Left colon (tissue), 2 donors: ENCODE data around the gene NR3C2. TPM values are rescaled to one million over a fixed set of nuclear protein-coding genes. Genes with fewer than 3 reads are reported as not detected.
A peak's percentile ranks its signal among the peaks of the same experiment; 100 is the strongest.

Source experiments
- ATAC-seq: fragments of 200-7000 bp; cut with Tn5 transposase; one replicate; pipeline ENCODE4 v1.9.1; 2020; ENCODE audit warnings: mild to moderate bottlenecking, moderate library complexity
- DNase-seq, 2 donors: peaks; one replicate each; pipeline ENCODE4 v3.0.0-alpha.2; 2020
- intact Hi-C, 2 donors: fragments of 100-400 bp; cut with DNase I in 1 of 2; cut with micrococcal nuclease in 1 of 2; formaldehyde crosslinking; loops; one replicate each; pipeline versions ENCODE4 v1.11.2 to v1.14.0; 2022; cut with DNase I, micrococcal nuclease
- total RNA-seq, 2 donors: library from RNA; stranded (reverse); fragmentation: NEBNext Ultra II Directional; extraction: Animal tissue kit (Norgen Biotek cat#: 25700); gene quantifications; one replicate each; pipeline ENCODE4 v1.2.1, GENCODE V29; 2021
- donor health status: DM: no; HTN: no; CAD: no.
- donor health status: DM: yes; HTN: yes; CAD: no.

The NR3C2 gene
- total RNA-seq, 2 donors from 2014 or later: 113 to 131 TPM

DNA sequence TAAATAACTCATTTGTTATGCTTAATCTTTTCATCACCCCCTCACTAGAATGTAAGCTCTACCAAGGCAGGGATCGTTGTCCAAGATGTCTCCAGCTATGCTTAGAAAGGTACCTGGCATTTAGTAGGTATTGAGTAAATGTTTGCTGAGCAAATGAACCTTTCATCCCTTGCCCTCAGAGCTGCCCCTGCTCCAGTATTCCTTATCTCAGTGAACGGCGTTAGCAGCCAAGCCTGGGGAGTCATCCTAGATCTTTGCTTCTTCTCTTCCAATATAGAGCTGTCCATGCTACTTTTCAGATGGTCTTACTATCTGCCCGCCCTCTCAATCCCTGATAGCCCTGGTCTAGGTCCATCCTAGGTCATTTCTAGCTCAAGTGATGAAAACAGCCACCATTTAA, 188.4 kb downstream of the NR3C2 start:
- no peak for DNase-seq
- peak; percentile 50 for ATAC-seq
- intact Hi-C loops: no loop called here

GRCh38 chr4:148248824-148249223, 193.4 kb downstream of the NR3C2 start:
- ATAC-seq (peak; percentile 73), DNase-seq (no peak)
- intact Hi-C loops: no loop called here

GRCh38 chr4:148245015-148245414, 197.2 kb downstream of the NR3C2 start:
- ATAC-seq (peak; percentile 33), DNase-seq (no peak)
- intact Hi-C loops: no loop called here

DNA sequence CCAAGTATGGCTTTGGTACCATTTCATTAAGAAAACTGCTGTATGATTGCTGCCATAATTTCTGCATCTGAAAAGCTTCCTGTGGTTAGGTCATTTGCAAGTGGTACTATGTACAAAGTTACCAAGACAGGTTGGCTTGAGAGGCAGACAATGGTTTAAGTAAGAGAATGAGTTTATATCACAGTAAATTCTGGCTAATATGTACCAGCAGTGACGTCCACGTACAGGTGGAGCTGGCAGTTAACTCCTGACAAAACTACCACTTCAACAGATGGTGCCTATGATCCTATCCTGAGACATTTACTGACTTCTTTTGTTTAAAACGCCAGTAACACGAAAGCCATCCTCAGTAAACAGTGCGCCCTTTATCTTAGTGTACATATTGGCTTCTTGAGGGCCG, 198.4 kb downstream of the NR3C2 start:
- DNase-seq (no peak), ATAC-seq (peak; percentile 68)
- intact Hi-C loops: no loop called here

GRCh38 chr4:148240241-148240640, 202.0 kb downstream of the NR3C2 start:
- intact Hi-C loops: no loop called here
- DNase-seq (no peak), ATAC-seq (no peak)

GRCh38 chr4:148239494-148239985, 202.7 kb downstream of the NR3C2 start:
- intact Hi-C loops: no loop called here
- no peak for DNase-seq

DNA sequence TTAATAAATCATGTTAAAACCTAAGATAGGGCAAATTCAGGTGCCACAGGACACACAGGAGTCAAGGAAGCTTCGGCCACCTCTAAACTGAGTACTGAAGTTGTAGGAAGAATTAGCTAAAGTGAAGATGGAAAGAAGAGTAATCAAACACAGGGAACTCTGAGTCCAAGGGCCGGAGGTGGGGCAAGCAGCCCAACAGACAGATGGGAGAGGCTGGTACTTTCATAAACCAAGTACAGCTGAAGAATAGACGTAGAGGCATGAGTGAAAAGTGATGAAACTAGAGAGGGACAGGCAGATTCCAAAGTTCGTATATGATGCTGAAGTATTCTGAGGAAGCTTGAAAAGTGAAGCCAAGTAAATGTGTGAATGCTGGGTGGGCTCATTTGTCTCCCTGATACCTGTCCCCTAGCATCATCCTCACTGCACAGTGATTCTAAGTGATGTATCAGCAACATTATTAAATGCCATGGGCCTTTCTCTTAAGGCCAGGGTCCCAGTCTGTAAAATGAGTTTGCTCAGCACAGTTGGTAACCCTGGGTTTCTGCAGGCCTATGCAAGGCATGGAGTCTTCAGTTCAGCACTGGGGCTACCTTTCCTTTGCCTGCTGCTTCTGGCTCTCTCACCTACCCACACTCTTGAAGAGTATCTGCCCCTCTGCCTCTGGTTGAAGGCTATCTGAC, 203.3 kb downstream of the NR3C2 start:
- ATAC-seq: peak; percentile 93

More at GRCh38 chr4:148239494-148239985, 202.7 kb downstream of the NR3C2 start:
- no peak for ATAC-seq

DNA sequence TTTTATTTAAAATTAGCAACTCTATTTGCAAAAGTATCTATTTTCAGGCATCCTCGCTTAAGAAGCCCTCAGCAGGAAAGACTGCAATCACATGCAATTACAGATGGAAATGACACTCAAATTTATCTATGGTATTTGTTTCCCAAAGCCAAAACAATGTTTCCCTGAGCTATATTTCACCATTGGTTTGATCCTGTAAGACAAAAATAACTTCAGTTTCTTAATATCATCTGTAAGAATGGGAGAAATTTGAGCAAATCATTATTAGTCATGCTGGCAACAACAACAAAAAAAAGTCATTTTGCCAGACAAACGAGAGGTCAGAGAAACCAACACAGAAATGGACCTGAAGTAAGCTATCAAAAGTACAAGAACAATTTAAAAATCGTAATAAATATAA, 204.1 kb downstream of the NR3C2 start:
- intact Hi-C loops: no loop called here
- DNase-seq: no peak
- no peak for ATAC-seq

More for the DNA sequence above, 203.3 kb downstream of the NR3C2 start:
- DNase-seq: peak; percentile 54 to 60
- intact Hi-C loops: no loop called here

DNA sequence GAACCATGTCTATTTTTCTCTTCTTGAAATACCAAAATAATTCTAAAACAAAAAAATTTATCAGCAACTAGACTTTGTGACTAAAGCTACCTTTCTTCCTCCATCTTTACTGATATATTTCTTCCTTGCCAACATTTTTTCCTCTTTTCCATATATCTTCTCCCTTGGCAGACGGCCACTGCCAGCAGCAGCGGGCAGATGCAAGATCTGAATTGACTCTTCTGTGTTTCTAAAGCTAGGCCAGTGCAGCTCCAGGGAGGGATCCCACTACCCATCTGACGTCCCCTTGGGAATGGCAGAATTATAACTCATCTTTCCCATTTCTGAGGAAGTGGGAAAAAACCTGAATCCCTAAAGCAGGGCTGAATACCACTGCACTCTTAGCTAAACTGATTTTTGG, 206.4 kb downstream of the NR3C2 start:
- intact Hi-C loops: no loop called here
- ATAC-seq: no peak

GRCh38 chr4:148229798-148230197, 212.4 kb downstream of the NR3C2 start:
- DNase-seq (no peak), ATAC-seq (no peak)
- intact Hi-C loops: no loop called here

More for the DNA sequence above, 206.4 kb downstream of the NR3C2 start:
- DNase-seq: no peak

DNA sequence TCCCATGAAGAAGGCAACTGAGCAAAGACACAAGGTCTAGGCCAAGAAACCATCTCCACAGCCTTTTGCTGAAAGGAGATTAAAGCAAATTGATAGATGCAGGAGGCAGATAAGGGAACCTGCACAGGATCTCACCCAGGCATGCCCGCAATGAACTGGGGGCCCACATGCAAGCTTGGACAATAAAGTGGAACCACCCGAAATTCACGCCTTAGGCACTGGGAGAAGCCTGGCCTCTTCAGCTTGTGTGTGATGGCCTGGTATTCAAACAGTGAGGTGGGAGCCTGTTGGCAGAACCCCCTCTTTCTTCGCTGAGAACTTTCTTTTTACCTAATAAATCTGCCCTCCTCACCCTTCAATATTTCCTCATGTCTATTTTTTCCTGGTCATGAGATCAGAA, 213.2 kb downstream of the NR3C2 start:
- ATAC-seq: no peak
- no peak for DNase-seq
- intact Hi-C loops: no loop called here

DNA sequence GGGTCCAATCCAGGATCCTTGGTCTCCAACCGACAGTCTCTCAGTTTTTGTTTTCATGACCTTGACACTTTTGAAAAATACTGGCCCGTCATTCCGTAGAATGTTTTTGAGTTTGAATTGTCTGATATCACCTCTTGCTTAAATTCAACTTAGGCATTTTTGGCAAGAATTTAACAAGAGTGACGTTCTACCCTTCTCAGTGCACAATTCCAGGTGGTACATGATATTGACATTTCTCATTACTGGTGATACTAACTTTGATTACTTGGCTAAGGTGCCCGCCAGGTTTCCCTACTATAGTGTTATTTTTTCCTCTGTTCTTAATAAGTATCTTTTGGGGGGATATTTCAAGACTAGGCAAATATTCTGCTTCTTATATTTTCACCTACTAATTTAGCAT, 215.1 kb downstream of the NR3C2 start:
- no peak for ATAC-seq
- intact Hi-C loops: no loop called here
- DNase-seq: no peak

DNA sequence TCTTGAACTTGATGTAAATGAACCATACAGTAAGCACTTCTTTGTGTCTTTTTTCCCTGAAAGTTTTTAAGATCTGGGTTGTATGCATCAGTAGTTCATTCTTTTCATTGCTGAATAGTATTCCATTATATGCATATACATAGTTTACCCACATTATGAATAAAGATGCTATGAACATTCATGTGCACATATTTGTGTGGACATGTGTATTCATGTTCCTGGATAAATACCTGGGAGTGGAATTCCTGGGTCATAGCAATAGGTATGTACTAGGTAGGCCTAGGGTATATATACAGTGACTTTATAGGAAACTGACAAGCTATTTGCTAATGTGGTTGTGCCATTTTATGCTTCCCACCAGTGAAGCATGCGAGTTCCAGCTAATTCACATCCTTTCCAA, 215.9 kb downstream of the NR3C2 start:
- intact Hi-C loops: no loop called here
- ATAC-seq: no peak
- no peak for DNase-seq

GRCh38 chr4:148225639-148226038, 216.6 kb downstream of the NR3C2 start:
- no peak for ATAC-seq
- DNase-seq: no peak

DNA sequence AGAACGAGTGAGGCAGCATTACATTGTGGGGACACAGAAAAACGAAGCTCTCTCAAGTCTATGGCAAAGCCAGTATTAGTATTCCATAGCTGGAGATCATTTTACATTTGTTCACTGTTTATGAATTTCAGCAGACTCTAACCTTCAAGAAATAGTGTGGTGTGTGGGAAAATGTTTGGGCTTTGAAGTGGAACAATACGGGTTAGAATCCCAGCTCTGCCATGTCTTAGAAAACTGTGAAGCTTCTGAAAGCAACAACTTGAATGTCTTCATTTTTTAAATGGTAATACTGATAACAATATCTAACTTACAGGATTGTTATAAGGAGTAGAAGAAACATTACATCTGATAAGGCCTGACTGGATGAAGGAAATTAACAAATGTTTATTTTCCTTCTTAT, 217.7 kb downstream of the NR3C2 start:
- intact Hi-C loops: no loop called here
- DNase-seq (no peak), ATAC-seq (no peak)

More at GRCh38 chr4:148225639-148226038, 216.6 kb downstream of the NR3C2 start:
- intact Hi-C loops: no loop called here

- intact Hi-C loops: no loop called here
- DNase-seq (no peak), ATAC-seq (no peak)
Measured at GRCh38 chr4:148222991-148223660, 219.1 kb downstream of the NR3C2 start.

DNA sequence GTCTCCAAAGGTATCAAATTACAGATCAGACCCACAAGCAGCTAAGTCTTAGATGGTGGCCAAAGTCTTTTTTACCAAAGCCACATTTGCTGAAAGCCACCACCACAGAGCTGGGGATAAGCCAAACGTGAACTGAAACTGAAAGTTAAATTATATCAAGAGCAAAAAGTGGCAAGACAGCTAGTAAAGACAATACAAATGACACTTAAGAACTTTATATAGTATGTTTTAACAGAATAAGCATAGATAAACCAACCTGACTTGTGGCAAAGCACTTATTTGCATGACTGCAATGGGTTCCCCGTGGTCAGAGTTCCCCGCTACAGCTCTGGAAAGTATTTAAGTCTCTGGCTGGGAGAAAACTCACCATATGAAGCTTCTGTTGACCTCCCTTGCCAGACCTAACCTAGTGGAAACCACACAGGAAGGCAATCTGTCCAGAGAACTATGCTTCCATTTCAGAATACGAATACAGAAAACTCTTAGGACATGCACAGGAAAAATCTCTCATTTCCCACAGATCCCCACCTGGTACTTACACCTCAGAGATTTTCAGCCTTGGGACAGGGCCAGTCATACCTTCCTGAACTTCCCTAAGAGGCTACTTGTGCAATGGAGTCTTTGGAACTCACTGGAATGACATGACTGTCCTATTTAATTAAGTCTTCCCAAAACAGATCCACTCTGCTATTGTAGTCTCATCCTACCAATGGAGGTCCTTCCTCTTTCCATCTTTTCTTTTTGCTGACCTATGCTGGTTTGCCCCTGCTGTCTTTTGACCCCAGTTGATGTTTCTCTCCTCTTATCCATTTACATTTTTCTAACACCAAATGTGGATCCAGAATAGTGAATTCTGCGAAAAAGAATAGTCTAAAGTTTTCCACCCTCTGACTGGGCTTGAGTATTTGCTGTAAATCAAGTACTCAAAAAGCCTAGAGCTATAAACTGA, 225.1 kb downstream of the NR3C2 start:
- ATAC-seq (peak; percentile 59), DNase-seq (no peak)
- intact Hi-C loops: no loop called here

DNA sequence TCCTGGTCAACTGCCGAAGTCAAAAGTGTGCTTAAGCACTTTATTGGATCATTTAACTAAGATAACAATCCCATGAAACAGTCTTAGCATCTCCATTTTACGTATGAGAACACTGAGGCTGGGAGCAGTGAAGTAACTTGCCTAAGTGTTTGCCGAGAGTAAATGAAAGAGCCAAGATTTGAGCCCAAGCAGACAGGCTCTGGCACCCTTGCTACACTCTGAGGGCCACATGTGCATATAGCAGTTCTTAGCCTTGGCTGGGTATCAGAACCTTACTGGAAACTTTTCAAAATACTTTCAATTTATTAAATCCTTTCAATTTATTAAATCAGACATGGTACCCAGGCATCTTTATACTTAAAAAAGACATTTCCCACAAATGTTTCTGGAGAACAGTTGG, 225.9 kb downstream of the NR3C2 start:
- ATAC-seq (peak; percentile 26), DNase-seq (no peak)
- intact Hi-C loops: no loop called here

- intact Hi-C loops: no loop called here
- ATAC-seq (peak; percentile 54), DNase-seq (no peak)
Measured at GRCh38 chr4:148215202-148215601, 227.0 kb downstream of the NR3C2 start.
